Activated T-helper 17 cell treated with anti-CD3 and anti-CD28 coated beads, Interleukin-2, amount 50 U/mL, for 72 hours (primary cell): ENCODE measurements around the gene VBP1. TPM values are rescaled to one million over a fixed set of nuclear protein-coding genes. Genes with fewer than 3 reads are reported as not detected.
"Not testable (repeated sequence)": the region's sequence is repeated elsewhere in the genome, so short reads cannot be mapped to it uniquely, and the experiment has no call there.

Experiments used
- ATAC-seq: fragments of 150-1000 bp; cut with Tn5 transposase; replicated peaks from 2 replicates; pipeline ENCODE4 v1.10.0; 2021; ENCODE audit warnings: mild to moderate bottlenecking, moderate library complexity
- H3K27ac Mint-ChIP-seq: one replicate; pipeline ENCODE4 v1.8.0; 2022; ENCODE audit warnings: mixed read lengths
- H3K27me3 Mint-ChIP-seq: one replicate; pipeline ENCODE4 v1.8.0; 2022; ENCODE audit warnings: mixed read lengths
- H3K36me3 Mint-ChIP-seq: one replicate; pipeline ENCODE4 v1.8.0; 2022; ENCODE audit warnings: low read depth, mild to moderate bottlenecking, mixed read lengths
- H3K4me1 Mint-ChIP-seq: one replicate; pipeline ENCODE4 v1.8.0; 2022; ENCODE audit warnings: mixed read lengths
- H3K4me3 Mint-ChIP-seq: one replicate; pipeline ENCODE4 v1.8.0; 2022; ENCODE audit warnings: mild to moderate bottlenecking, mixed read lengths
- H3K9me3 Mint-ChIP-seq: one replicate; pipeline ENCODE4 v1.8.0; 2022; ENCODE audit warnings: mixed read lengths
- total RNA-seq, 2 donors: library from RNA; stranded (reverse); gene quantifications; one replicate each; pipeline ENCODE4 v1.2.3, GENCODE V29; 2022

The VBP1 gene, protein sequence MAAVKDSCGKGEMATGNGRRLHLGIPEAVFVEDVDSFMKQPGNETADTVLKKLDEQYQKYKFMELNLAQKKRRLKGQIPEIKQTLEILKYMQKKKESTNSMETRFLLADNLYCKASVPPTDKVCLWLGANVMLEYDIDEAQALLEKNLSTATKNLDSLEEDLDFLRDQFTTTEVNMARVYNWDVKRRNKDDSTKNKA
- total RNA-seq, result 10 to 100 TPM; 59.6 to 95.6 TPM

DNA sequence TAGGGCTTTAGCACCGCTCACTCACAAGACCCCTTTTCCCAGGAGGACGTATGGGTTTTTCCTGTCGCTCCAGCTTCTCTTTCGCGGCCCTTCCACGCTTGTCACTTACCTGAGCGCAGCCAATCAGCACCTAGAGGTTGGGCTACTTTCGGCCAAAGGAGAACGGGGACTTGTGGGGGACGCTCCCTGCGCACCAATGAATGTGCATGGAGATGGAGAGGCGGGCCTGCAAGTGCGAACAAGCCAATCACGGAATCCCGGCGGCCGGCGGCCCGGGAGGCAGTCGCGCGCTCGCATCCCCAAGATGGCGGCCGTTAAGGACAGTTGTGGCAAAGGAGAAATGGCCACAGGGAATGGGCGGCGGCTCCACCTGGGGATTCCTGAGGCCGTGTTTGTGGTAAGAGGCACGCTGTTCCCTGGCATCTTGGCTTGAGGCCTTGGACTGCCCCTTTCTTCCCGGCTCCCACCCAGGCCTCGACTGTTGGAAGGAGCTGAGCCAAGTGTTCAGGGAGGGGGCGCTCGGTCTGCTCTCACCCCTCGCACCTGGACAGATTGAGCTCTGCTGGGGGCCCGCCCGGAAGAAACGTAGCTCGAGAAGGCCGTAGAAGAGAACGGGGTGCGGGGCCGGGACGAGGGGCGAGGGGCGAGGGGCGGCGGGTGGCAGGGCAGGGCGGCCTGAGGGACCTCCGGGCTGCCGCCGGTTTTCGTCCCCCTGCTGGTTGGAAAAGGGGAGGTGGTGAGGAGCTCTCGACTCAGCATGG lies at the start of gene VBP1:
Gene VBP1 (plus strand): TSS at position 282 of the 761 bp plus-strand sequence. CDS start 23 bp downstream, at position 305.
- peaks cover 9% of the 10 kb centered on the region for H3K36me3 Mint-ChIP-seq
- peak; percentile 99 for ATAC-seq

DNA sequence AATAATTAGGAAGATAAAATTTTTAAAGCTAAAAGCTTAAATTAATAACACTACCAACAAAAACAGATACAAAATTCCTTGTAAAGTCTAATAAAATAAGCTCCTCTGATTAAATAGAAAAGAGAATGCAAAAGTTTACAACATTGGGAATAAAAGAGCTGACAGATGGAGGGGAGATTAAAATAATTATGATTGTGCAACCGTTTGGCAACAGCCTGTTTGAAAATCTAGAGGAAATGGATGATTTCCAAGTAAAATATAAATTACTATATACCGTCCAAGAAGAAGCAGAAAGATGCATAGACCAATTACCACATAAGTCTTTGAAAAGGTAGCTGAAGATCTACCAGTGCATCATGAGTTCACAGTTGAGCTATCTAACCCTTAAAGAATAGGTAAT lies 46.4 kb upstream of the VBP1 start:
- no peak overlapping the region for H3K4me3 Mint-ChIP-seq
- no peaks in the 10 kb centered on the region for H3K27me3 Mint-ChIP-seq
- no peak for ATAC-seq
- H3K27ac Mint-ChIP-seq, result no peak overlapping the region
- no peaks in the 10 kb centered on the region for H3K4me1 Mint-ChIP-seq
- H3K9me3 Mint-ChIP-seq, result no peaks in the 10 kb centered on the region
- H3K36me3 Mint-ChIP-seq, result no peaks in the 10 kb centered on the region

More for the DNA sequence above, at the start of gene VBP1:
- Mint-ChIP-seq H3K27me3 (no peaks in the 10 kb centered on the region), H3K4me1 (peaks cover 9% of the 10 kb centered on the region), H3K4me3 (peak within 1 kb of the TSS; percentile 93), H3K9me3 (no peaks in the 10 kb centered on the region), H3K27ac (peak within 1 kb of the TSS; percentile 92)

DNA sequence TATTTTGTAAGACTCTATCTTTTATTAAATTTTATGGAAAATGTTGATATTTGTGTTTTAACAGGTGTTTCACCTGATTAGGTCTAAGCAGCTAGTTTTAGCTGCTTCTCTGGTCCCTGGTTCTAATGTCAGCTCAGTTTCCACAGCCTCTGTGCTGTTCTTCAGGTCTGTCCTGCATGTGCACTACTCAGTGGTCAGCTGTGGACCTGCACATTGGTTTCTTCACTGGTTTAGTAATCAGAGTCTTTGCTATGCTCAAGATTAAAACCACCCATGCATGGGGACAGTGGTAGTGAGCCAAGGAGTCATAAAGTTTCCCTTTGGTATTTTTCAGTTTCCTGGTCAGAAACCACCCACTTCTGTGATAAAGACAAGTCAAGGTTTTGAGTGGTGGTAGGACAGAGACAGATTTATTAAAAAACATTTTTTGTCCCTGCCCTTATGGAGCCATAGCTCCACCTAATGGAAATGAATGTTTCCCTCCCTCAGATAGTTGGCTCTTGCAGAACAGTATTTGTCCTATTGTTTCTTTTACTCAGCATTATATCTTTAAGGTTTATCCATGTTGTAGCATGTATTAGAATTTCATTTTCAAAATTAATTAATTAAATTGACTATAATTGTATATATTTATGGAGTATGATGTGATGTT lies 36.8 kb upstream of the VBP1 start:
- ATAC-seq, result no peak
- Mint-ChIP-seq H3K27me3 (no peaks in the 10 kb centered on the region), H3K27ac (no peak overlapping the region), H3K4me3 (no peak overlapping the region), H3K4me1 (no peaks in the 10 kb centered on the region), H3K36me3 (no peaks in the 10 kb centered on the region), H3K9me3 (no peaks in the 10 kb centered on the region)

DNA sequence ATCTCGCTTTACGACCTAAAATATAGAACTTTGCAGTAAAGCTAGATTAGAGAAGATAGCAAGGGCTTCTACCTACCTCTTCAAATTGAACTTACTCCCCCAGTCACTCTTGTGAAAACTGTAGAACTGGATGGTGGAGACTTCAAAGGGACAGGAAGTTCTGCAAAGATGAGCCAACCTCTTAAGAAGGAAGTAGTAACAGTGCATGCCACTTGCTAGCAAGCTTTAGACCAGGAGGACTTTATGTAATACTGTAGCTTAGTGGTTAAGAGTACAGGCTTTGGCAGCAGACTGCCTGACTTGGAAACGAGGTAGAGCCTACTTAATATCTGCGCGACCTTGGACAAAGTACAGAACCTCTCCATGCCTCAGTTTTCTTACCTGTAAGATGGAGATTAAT lies 27.5 kb upstream of the VBP1 start:
- ATAC-seq, result peak; percentile 67
- H3K4me3 Mint-ChIP-seq, result peak overlapping the region; percentile 49
- no peaks in the 10 kb centered on the region for H3K9me3 Mint-ChIP-seq
- H3K27ac Mint-ChIP-seq, result peak overlapping the region; percentile 73
- no peaks in the 10 kb centered on the region for H3K36me3 Mint-ChIP-seq
- H3K4me1 Mint-ChIP-seq, result peaks cover 7% of the 10 kb centered on the region
- no peaks in the 10 kb centered on the region for H3K27me3 Mint-ChIP-seq

DNA sequence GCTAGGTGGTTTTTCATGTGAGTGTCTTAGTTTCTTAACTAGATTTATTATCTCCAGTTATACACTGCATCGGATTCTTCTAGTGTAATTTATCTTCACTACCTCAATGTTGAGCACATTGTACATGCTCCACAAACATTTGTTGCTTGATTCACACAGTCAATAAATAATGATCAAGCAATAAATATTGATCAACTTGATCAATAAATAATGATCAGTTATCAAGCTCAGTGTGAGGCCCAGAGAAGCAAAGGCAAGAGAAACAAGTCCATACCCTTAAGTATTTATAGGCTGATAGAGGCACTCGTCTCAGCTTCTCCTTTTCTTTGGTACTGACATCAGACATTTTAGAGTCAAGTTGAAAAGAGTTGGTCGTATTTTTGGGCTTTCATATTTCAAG lies 5.1 kb upstream of the VBP1 start:
- H3K9me3 Mint-ChIP-seq, result no peaks in the 10 kb centered on the region
- no peaks in the 10 kb centered on the region for H3K27me3 Mint-ChIP-seq
- H3K4me3 Mint-ChIP-seq, result no peak overlapping the region
- H3K4me1 Mint-ChIP-seq, result no peaks in the 10 kb centered on the region
- H3K27ac Mint-ChIP-seq, result no peak overlapping the region
- ATAC-seq, result no peak
- H3K36me3 Mint-ChIP-seq, result no peaks in the 10 kb centered on the region

DNA sequence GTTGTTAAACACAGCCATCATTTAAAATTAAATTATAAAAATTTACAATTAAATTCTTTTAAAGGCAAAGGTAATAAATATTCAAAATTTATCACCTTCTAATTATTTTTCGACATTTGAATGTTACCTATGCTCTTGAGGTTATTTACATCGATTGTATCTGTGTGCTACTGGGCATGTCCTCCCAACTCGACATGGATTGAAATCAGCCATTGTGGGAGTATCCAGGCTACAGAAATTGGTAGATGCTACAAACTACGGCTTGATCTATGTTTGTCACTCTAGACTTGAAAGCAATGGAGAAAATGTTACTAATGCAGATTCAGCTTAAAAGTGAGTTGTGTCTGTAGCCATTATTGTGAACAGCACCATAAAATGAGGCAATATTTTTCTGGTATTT lies 2.5 kb upstream of the VBP1 start:
- no peak for ATAC-seq
- Mint-ChIP-seq H3K27ac (no peak overlapping the region), H3K36me3 (peaks cover 4% of the 10 kb centered on the region), H3K27me3 (no peaks in the 10 kb centered on the region), H3K4me3 (no peak overlapping the region), H3K4me1 (peaks cover 5% of the 10 kb centered on the region), H3K9me3 (no peaks in the 10 kb centered on the region)

DNA sequence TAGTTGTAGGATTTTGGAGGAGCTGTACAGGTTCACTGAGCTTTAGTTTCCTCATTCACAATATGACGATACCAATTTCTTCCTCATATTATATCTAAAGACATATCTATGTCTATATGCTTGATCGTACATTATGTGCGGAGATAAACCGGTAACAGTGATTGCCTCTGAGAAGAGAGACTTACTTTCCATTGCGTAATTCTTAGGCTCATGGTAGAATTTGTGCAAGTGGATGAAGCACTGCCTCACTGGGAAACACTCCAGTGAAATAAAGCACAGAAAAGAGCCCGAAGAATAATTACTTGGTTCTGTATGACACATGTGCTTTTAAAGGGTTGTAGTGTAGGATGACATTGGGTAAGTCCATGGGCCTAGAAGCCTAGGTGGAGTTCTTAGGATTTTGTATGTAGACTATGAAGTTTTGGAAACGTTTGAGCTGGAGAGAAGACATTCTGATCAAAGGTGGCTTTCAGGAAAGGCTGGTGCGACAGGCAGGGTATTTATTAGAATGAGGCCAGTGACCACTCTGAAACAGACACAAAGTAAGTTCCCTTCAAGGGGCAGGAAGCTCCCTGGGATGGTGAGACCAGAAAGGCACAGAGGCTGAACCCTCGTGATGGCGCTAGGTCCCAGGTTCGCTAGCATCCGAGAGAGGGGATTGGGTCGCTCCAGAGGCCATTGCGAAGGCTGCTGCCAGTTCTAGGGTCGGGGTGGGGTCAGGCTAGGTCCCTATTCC lies 649 bp upstream of the VBP1 start:
- H3K9me3 Mint-ChIP-seq, result no peaks in the 10 kb centered on the region
- peak overlapping the region; percentile 92 for H3K27ac Mint-ChIP-seq
- peak; percentile 42 for ATAC-seq
- peaks cover 9% of the 10 kb centered on the region for H3K4me1 Mint-ChIP-seq
- peaks cover 6% of the 10 kb centered on the region for H3K36me3 Mint-ChIP-seq
- H3K4me3 Mint-ChIP-seq, result peak overlapping the region; percentile 93
- no peaks in the 10 kb centered on the region for H3K27me3 Mint-ChIP-seq

DNA sequence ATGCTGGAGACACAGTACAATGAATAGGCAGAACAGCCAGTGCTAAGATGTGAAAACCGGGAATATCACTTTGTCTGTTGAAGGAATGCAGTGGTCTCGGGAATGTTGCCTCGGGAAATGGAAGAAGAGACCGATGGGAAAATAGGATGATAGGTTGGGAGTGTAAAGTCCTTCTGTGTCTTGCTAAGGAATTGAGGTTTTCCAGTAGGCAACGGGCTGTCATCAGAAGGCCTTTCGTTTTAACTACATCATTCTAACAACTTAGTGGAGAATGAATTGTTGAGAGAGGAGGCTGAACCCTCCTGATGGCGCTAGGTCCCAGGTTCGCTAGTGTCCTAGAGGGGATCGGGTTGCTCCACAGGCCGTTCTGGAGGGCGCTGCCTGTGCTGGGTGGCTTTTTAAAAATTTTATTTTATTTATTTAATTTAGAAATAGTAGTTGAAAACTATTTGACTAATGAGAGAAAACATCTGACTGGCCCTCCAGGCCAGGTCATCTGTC lies 730 bp downstream of the VBP1 start:
- Mint-ChIP-seq H3K4me3 (peak overlapping the region; percentile 93), H3K4me1 (peaks cover 9% of the 10 kb centered on the region), H3K27me3 (no peaks in the 10 kb centered on the region), H3K27ac (peak overlapping the region; percentile 92), H3K9me3 (no peaks in the 10 kb centered on the region), H3K36me3 (peaks cover 15% of the 10 kb centered on the region)
- ATAC-seq, result no peak

DNA sequence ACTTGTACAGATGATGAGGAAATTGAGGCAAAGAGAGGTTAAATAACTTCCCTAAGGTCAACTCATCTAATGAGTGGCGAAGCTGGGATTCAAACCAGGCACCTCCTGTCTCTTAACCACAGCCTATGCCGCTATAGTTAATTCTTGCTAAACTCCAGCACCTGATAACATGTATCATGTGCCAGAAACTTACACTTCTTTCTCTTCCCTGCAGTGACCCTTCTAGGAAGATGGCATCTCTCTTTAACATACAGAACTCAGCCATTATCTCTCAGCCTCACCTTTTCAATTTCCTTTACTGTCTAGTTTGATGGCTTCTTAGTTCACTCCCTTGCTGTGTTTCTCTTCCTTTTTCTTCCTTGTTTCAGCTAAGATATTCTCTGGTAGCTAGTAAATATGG lies 2.5 kb downstream of the VBP1 start:
- peaks cover 27% of the 10 kb centered on the region for H3K36me3 Mint-ChIP-seq
- no peak for ATAC-seq
- peak overlapping the region; percentile 67 for H3K27ac Mint-ChIP-seq
- H3K9me3 Mint-ChIP-seq, result no peaks in the 10 kb centered on the region
- H3K27me3 Mint-ChIP-seq, result no peaks in the 10 kb centered on the region
- peak overlapping the region; percentile 93 for H3K4me3 Mint-ChIP-seq
- peaks cover 9% of the 10 kb centered on the region for H3K4me1 Mint-ChIP-seq

DNA sequence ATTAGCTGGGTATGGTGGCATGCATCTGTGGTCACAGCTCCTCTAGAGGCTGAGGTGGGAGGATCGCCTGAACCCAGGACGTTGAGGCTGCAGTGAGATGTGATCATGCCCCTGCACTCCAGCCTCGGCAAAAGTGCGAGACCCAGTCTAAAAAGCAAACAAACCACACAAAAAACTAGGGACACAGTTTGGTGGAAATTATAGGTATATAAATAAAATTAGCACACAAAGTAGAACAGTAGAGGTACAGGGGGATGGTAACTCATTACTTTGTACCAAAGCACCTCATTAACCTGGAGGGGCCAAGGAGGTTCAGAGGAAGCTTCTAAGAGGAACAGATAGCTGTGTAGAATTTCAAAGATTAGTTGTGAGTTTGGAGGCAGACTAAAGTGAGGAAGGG lies 5.1 kb downstream of the VBP1 start:
- no peak for ATAC-seq

DNA sequence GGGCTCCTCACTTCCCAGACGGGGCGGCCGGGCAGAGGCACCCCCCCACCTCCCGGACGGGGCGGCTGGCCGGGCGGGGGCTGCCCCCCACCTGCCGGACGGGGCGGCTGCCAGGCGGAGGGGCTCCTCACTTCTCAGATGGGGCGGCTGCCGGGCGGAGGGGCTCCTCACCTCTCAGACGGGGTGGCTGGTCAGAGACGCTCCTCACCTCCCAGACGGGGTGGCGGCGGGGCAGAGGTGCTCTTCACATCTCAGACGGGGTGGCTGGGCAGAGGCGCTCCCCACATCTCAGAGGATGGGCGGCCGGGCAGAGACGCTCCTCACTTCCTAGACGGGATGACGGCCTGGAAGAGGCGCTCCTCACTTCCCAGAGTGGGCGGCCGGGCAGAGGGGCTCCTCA lies 7.5 kb downstream of the VBP1 start:
- H3K4me1 Mint-ChIP-seq, H3K4me3 Mint-ChIP-seq, H3K9me3 Mint-ChIP-seq, H3K27me3 Mint-ChIP-seq, ATAC-seq, H3K27ac Mint-ChIP-seq: not testable (repeated sequence)
- H3K36me3 Mint-ChIP-seq, result peaks cover 62% of the 10 kb centered on the region

More for the DNA sequence above, 5.1 kb downstream of the VBP1 start:
- Mint-ChIP-seq H3K27me3 (no peaks in the 10 kb centered on the region), H3K4me1 (peaks cover 9% of the 10 kb centered on the region), H3K36me3 (peaks cover 47% of the 10 kb centered on the region), H3K27ac (no peak overlapping the region), H3K4me3 (no peak overlapping the region), H3K9me3 (no peaks in the 10 kb centered on the region)

DNA sequence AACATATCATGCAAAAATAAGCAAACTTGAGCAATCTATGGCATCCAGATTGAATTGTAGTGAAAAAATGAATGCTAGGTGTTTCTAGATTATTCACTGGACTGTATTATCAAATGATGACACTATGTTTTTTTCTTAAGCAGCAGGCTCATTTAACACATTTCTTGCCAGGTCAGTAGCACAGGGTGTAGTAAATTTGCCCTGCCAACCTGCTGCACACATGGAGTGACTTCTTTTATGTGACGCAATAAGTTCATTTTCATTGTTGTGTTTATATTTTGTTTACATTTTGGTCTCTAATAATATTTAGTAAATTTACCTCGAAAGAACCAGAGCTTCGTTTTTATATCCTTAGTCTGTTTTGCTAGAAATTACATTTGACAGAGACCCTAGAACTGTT lies 9.5 kb downstream of the VBP1 start:
- H3K4me3 Mint-ChIP-seq, result no peak overlapping the region
- H3K27me3 Mint-ChIP-seq, result no peaks in the 10 kb centered on the region
- no peak overlapping the region for H3K27ac Mint-ChIP-seq
- ATAC-seq, result no peak
- peaks cover 5% of the 10 kb centered on the region for H3K4me1 Mint-ChIP-seq
- H3K9me3 Mint-ChIP-seq, result no peaks in the 10 kb centered on the region
- peaks cover 80% of the 10 kb centered on the region for H3K36me3 Mint-ChIP-seq

DNA sequence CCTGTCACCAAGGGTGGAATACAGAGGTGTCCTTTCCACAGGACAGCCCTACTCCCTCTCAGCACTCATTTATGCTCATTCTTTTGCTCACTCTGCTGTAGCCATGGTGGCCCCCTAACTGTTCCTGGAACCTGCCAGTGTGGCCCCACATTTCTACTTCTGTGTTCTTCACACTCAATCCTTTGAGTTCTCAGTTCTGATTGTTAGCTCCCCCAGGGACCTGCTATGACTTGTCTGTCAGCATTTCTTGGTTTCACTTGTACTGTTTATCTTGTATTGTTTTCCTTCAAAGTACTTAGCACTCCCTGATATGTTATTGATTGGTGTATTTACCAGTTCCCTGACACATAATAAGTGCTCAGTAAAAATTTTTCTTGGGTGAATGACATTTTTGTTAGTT lies 14.9 kb downstream of the VBP1 start:
- peaks cover 17% of the 10 kb centered on the region for H3K4me1 Mint-ChIP-seq
- H3K27me3 Mint-ChIP-seq, result no peaks in the 10 kb centered on the region
- H3K9me3 Mint-ChIP-seq, result no peaks in the 10 kb centered on the region
- peak; percentile 61 for ATAC-seq
- H3K4me3 Mint-ChIP-seq, result peak overlapping the region; percentile 42
- H3K36me3 Mint-ChIP-seq, result peaks cover 84% of the 10 kb centered on the region
- peak overlapping the region; percentile 82 for H3K27ac Mint-ChIP-seq

DNA sequence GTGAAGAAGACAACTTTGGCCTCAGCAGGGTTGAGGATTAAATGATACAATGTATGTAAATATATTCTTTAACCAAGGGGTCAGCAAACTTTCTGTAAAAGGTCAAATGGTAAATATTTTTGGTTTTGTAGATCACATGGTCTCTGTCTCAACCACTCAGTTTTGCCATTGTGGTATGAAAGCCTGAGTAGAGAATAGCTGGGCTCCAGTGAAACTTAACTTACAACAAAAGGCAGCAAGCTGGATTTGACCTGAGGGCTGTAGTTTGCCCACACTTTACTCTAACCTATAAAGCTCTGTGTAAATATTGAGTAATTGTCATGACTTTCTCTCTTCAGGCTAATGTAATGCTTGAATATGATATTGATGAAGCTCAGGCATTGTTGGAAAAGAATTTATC lies 19.6 kb downstream of the VBP1 start:
- peaks cover 10% of the 10 kb centered on the region for H3K4me1 Mint-ChIP-seq
- no peak overlapping the region for H3K27ac Mint-ChIP-seq
- H3K27me3 Mint-ChIP-seq, result no peaks in the 10 kb centered on the region
- ATAC-seq, result no peak
- H3K36me3 Mint-ChIP-seq, result peaks cover 77% of the 10 kb centered on the region
- H3K4me3 Mint-ChIP-seq, result no peak overlapping the region
- H3K9me3 Mint-ChIP-seq, result no peaks in the 10 kb centered on the region
